ENCODE measurements around the gene ABCC9. TPM values are rescaled to one million over a fixed set of nuclear protein-coding genes. Genes with fewer than 3 reads are reported as not detected.

ABCC9 gene
- total RNA-seq, 2 donors from 2014 or later = 0.22 TPM; not detected in 1

DNA sequence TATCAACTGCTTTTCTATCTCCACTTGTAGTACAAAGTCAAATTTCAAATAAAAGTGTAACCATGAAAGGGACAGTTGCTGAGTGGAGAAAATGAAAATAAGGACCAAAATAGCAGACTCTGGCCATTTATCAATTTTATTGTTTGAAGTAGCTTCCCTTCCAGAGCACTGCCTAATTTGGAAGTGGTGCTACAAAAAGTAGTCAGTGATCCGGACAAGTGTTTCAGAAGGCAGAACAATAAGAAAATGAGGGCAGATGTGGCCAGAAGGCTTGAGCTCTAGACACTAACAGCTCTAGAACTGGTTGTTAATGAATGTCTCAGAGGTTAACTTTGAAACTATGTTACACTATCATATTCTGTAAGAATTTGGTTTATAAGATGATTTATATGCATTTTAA lies 48.9 kb downstream of the ABCC9 start:
- Mint-ChIP-seq H3K36me3 (ENCODE audit: low read depth) (no peaks in the 10 kb centered on the region), H3K27me3 (ENCODE audit: insufficient read depth) (no peaks in the 10 kb centered on the region), H3K27ac (no peak overlapping the region), H3K9me3 (no peaks in the 10 kb centered on the region), H3K4me3 (no peak overlapping the region), H3K4me1 (no peaks in the 10 kb centered on the region)
- H3K36me3 ChIP-seq (ENCODE audit: control insufficient read depth, insufficient read depth, low read length) = no peaks in the 10 kb centered on the region
- WGBS, 2 experiments (ENCODE audit: insufficient coverage in 1 of 2, insufficient read length in 1 of 2) = 94 to 100% methylated on average over 1 of the region's 1 CpG
- H3K27ac ChIP-seq (ENCODE audit: low read depth, low read length) = no peak overlapping the region
- no peak for DNase-seq
- H3K27me3 ChIP-seq (ENCODE audit: control insufficient read depth, insufficient read depth, low read length, poor library complexity, severe bottlenecking) = no peaks in the 10 kb centered on the region
- H3K4me3 ChIP-seq (ENCODE audit: low read length) = no peak overlapping the region
- H3K9ac ChIP-seq (ENCODE audit: extremely low read depth, low read length, poor library complexity, severe bottlenecking) = no peak overlapping the region
- H3K9me3 ChIP-seq (ENCODE audit: control insufficient read depth, low read length) = no peaks in the 10 kb centered on the region
- H3K4me1 ChIP-seq (ENCODE audit: control insufficient read depth, insufficient read depth, low read length) = no peaks in the 10 kb centered on the region
- TF ChIP-seq CTCF (conservative IDR thresholded peaks at IDR 0.05) = no peak

GRCh38 chr12:21891751-21892217 lies 49.4 kb downstream of the ABCC9 start:
- Mint-ChIP-seq H3K4me3 (no peak overlapping the region), H3K27ac (no peak overlapping the region), H3K9me3 (no peaks in the 10 kb centered on the region), H3K27me3 (ENCODE audit: insufficient read depth) (no peaks in the 10 kb centered on the region), H3K36me3 (ENCODE audit: low read depth) (no peaks in the 10 kb centered on the region), H3K4me1 (no peaks in the 10 kb centered on the region)
- Histone ChIP-seq H3K27me3 (ENCODE audit: control insufficient read depth, insufficient read depth, low read length, poor library complexity, severe bottlenecking) (no peaks in the 10 kb centered on the region), H3K9me3 (ENCODE audit: control insufficient read depth, low read length) (no peaks in the 10 kb centered on the region), H3K27ac (ENCODE audit: low read depth, low read length) (no peak overlapping the region), H3K9ac (ENCODE audit: extremely low read depth, low read length, poor library complexity, severe bottlenecking) (no peak overlapping the region), H3K4me3 (ENCODE audit: low read length) (no peak overlapping the region), H3K4me1 (ENCODE audit: control insufficient read depth, insufficient read depth, low read length) (no peaks in the 10 kb centered on the region), H3K36me3 (ENCODE audit: control insufficient read depth, insufficient read depth, low read length) (no peaks in the 10 kb centered on the region)
- WGBS, 2 experiments (ENCODE audit: insufficient coverage in 1 of 2, insufficient read length in 1 of 2) = 89 to 100% methylated on average over 2 of the region's 2 CpGs
- no peak for DNase-seq
- no peak for TF ChIP-seq CTCF (conservative IDR thresholded peaks at IDR 0.05)

GRCh38 chr12:21888276-21888863 lies 52.9 kb downstream of the ABCC9 start:
- no peaks in the 10 kb centered on the region for H3K27me3 Mint-ChIP-seq (ENCODE audit: insufficient read depth)
- Histone ChIP-seq H3K4me1 (ENCODE audit: control insufficient read depth, insufficient read depth, low read length) (no peaks in the 10 kb centered on the region), H3K4me3 (ENCODE audit: low read length) (no peak overlapping the region), H3K27me3 (ENCODE audit: control insufficient read depth, insufficient read depth, low read length, poor library complexity, severe bottlenecking) (no peaks in the 10 kb centered on the region), H3K9me3 (ENCODE audit: control insufficient read depth, low read length) (no peaks in the 10 kb centered on the region), H3K9ac (ENCODE audit: extremely low read depth, low read length, poor library complexity, severe bottlenecking) (no peak overlapping the region), H3K36me3 (ENCODE audit: control insufficient read depth, insufficient read depth, low read length) (no peaks in the 10 kb centered on the region), H3K27ac (ENCODE audit: low read depth, low read length) (no peak overlapping the region)
- H3K9me3 Mint-ChIP-seq = no peaks in the 10 kb centered on the region
- H3K4me3 Mint-ChIP-seq = no peak overlapping the region
- no peak overlapping the region for H3K27ac Mint-ChIP-seq
- H3K4me1 Mint-ChIP-seq = no peaks in the 10 kb centered on the region
- DNase-seq = no peak
- no peak for TF ChIP-seq CTCF (conservative IDR thresholded peaks at IDR 0.05)
- H3K36me3 Mint-ChIP-seq (ENCODE audit: low read depth) = no peaks in the 10 kb centered on the region
- 82 to 100% methylated on average over 2 of the region's 2 CpGs for WGBS, 2 experiments (ENCODE audit: insufficient coverage in 1 of 2, insufficient read length in 1 of 2)
